ACC112 (cell line): Measurements from ENCODE around the gene INSL3.
A peak's percentile ranks its signal among the peaks of the same experiment; 100 is the strongest.

Source experiments
- H2AFZ ChIP-seq: fragments of 200-600 bp; sonication (generic); one replicate; pipeline ENCODE4 v1.6.0; 2017; ENCODE audit warnings: antibody characterized with exemption, low read length; ENCODE audit not compliant: unreplicated experiment
- H3K27ac ChIP-seq: fragments of 200-600 bp; sonication (generic); 2 replicates; pipeline ENCODE4 v1.5.1; 2014; ENCODE audit warnings: low read depth, mild to moderate bottlenecking, antibody characterized with exemption, low read length, moderate library complexity
- H3K27me3 ChIP-seq: fragments of 200-600 bp; sonication (generic); 2 replicates; pipeline ENCODE4 v1.6.1; 2014; ENCODE audit warnings: mild to moderate bottlenecking, antibody characterized with exemption, low read length, moderate library complexity, mixed read lengths; ENCODE audit not compliant: insufficient read depth
- H3K36me3 ChIP-seq: fragments of 200-600 bp; sonication (generic); 2 replicates; pipeline ENCODE4 v1.6.1; 2016; ENCODE audit warnings: mild to moderate bottlenecking, antibody characterized with exemption, low read length, moderate library complexity, mixed read lengths; ENCODE audit not compliant: insufficient read depth
- H3K4me1 ChIP-seq: fragments of 200-600 bp; sonication (generic); one replicate; pipeline ENCODE4 v1.6.1; 2016; ENCODE audit warnings: low read length, mixed read lengths; ENCODE audit not compliant: insufficient read depth, unreplicated experiment, control insufficient read depth
- H3K4me3 ChIP-seq: fragments of 200-600 bp; sonication (generic); 2 replicates; pipeline ENCODE4 v1.5.1; 2014; ENCODE audit warnings: mild to moderate bottlenecking, low read depth, low read length
- H3K79me2 ChIP-seq: fragments of 200-600 bp; sonication (generic); one replicate; pipeline ENCODE4 v1.6.0; 2016; ENCODE audit warnings: low read length; ENCODE audit not compliant: control insufficient read depth, unreplicated experiment, insufficient read depth

Gene INSL3, protein sequence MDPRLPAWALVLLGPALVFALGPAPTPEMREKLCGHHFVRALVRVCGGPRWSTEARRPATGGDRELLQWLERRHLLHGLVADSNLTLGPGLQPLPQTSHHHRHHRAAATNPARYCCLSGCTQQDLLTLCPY

DNA sequence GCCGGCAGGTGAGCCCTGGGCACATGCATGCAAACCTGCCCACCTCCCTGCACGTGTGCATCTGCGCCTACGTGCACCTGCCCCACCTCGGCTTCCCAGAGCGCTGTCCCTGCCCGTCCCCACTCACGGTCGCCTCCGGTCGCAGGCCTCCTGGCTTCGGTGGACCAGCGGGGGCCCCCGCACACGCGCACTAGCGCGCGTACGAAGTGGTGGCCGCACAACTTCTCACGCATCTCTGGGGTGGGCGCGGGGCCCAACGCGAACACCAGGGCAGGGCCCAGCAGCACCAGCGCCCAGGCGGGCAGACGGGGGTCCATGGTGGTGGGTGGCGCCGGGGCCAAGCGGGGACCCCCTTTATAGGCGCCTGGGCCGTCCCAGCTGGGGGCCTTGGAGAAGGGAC lies at the start of gene INSL3:
Gene INSL3, minus strand, starts transcription at position 330 of the 400 bp plus-strand sequence. Its CDS starts 13 bp downstream, at position 317.
- no peaks in the 10 kb centered on the region for H3K36me3 ChIP-seq
- no peaks in the 10 kb centered on the region for H3K27me3 ChIP-seq
- no peak within 1 kb of the TSS for H3K27ac ChIP-seq
- no peaks in the 10 kb centered on the region for H3K4me1 ChIP-seq
- H3K79me2 ChIP-seq: no peaks in the 10 kb centered on the region
- H3K4me3 ChIP-seq: no peak within 1 kb of the TSS
- H2AFZ ChIP-seq: no peak within 1 kb of the TSS

DNA sequence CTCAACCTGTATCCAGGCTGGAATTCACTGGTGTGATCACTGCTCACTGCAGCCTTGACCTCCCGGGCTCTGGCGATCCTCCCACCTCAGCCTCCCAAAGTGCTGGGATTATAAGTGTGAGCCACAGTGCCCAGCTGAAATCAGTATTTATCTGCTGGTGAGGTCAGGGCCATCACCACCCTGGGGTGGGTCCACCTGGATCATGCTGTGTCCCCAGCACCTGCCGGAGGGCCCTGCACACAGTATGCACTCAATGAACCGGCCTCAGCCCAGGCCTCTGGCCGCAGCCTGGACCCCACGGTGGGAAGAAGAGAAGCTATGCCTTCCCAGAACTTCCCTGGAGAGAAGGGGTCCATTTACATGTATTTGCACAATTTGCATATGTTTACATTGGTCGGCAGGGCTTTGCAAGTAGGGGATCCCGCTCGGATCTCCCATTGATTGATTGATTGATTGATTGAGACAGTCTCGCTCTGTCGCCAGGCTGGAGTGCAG lies 47.8 kb upstream of the INSL3 start:
- no peaks in the 10 kb centered on the region for H3K36me3 ChIP-seq
- no peak overlapping the region for H3K4me3 ChIP-seq
- no peaks in the 10 kb centered on the region for H3K79me2 ChIP-seq
- H3K27ac ChIP-seq: no peak overlapping the region
- H2AFZ ChIP-seq: no peak overlapping the region
- H3K4me1 ChIP-seq: no peaks in the 10 kb centered on the region
- peaks cover 41% of the 10 kb centered on the region for H3K27me3 ChIP-seq

DNA sequence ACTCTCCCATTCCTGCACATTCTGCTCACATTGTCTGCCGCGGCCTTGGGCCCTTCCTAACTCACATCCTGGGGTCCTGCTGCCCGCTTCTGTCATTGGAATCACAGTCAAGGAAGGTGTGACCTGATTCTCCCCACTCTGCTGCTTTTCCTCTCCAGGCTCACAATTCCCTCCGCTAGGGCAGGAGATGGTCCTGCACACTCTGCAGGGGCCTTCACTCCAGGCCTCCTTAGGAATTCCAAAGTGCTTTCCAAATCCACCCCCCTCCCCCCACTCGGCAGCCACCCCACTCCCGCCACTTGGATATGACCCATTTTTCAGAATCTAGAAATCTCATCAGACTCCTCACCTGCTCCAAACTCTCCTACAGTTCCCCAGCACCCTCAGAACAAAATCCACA lies 47.4 kb upstream of the INSL3 start:
- Histone ChIP-seq H3K27me3 (peaks cover 38% of the 10 kb centered on the region), H3K79me2 (no peaks in the 10 kb centered on the region), H3K27ac (no peak overlapping the region), H3K4me3 (no peak overlapping the region), H2AFZ (no peak overlapping the region), H3K36me3 (no peaks in the 10 kb centered on the region), H3K4me1 (no peaks in the 10 kb centered on the region)

DNA sequence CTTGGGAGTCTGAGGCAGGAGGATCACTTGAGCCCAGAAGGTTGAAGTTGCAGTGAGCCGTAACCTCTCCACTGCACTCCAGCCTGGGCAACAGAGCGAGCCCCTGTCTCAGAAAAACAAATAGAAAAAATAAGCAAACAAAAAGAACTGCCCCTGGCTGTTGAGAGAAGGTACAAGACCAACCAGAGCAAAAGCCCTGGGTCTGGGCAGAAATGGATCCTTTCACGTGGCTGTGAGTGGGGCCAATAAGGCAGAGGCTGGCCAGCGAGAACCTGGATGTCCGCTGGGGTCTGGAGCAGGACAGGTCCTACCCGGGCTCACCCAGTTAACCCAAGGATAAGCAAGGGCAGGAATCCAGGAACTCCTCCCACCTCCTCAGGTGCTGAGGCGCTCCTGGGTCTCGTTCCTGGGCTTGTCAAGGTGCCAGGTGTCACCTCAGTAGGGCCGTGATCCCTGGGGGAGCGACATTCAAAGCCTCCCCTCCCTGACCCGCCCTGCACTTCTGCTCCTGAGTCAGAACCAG lies 45.7 kb upstream of the INSL3 start:
- no peak overlapping the region for H2AFZ ChIP-seq
- peaks cover 24% of the 10 kb centered on the region; the same call in 1 of the 2 replicates for H3K27me3 ChIP-seq
- H3K27ac ChIP-seq: no peak overlapping the region
- peaks cover 7% of the 10 kb centered on the region; the same call in 1 of the 2 replicates for H3K36me3 ChIP-seq
- H3K4me1 ChIP-seq: no peaks in the 10 kb centered on the region
- no peak overlapping the region for H3K4me3 ChIP-seq
- H3K79me2 ChIP-seq: peaks cover 10% of the 10 kb centered on the region

DNA sequence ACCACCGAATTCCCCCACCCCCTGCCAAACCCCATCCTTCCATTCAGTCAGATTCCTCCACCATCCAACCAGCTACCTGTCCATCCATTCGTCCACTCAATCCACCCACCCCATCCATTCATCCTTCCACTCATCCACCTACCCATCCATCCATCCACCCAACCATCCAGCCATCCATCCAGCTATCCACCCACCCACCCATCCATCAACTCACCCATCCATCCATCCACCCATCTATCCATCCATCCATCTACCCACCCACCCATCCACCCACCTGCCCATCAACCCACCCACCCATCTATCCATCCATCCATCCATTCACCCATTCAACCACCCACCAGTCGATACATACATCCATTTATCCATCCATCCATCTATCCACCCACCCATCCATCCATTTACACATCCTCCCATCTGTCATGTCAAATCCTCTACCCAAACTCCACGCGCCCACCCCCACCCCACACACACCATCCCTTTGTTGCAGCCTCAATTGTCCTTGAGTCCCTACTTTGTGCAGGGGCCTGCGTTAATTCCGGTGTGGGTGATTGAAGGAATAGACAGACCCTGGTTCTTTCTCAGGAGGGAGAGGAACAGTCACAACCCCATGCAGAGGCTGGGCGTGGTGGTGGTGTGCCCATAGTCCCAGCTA lies 45.1 kb upstream of the INSL3 start:
- Histone ChIP-seq H3K79me2 (peaks cover 16% of the 10 kb centered on the region), H2AFZ (no peak overlapping the region), H3K36me3 (peaks cover 12% of the 10 kb centered on the region; the same call in 1 of the 2 replicates), H3K4me1 (peaks cover 5% of the 10 kb centered on the region), H3K27ac (no peak overlapping the region), H3K27me3 (peaks cover 19% of the 10 kb centered on the region; the same call in 1 of the 2 replicates), H3K4me3 (no peak overlapping the region)

DNA sequence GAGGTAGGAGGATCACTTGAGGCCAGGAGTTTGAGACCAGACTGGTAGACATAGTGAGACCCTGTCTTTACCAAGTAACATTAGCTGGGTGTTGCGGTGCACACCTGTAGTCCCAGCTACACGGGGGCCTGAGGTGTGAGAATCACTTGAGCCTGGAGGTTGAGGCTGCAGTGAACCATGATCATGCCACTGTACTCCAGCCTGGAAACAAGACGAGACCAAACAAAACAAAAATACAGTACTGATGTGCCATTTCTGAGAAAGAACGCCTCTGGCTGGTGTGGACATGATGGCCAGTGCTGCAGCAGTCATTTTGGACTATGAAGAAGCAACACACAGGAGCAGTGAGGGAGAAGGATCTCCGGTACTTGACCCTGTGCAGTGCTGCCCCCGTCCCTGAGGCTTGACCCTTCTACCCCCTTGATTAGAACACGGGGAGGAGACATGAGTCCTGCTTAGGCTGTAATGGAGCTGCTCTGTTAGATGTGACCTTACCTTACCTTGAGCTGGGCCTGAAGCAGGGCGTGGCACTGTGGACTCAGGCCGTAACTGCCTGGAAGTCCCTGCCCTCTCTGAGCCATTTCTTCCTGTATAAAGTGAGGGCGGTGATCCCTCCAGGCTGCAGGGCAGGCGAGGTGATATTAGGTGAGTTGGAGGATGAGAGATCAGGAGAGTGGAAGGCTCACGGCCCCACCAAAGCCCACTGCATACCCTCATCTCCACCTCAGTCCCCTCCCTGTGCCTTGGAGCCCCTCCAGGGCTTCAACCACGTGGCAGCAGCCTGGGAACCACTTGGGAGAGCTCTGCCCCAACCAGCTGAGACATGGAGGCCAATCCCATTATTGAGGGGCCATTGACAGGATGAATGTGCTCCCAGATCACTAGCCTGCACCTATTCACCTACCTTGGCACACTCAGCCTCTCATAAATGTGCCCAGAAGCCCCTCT lies 44.3 kb upstream of the INSL3 start:
- peaks cover 11% of the 10 kb centered on the region; the same call in 1 of the 2 replicates for H3K27me3 ChIP-seq
- H3K4me1 ChIP-seq: peaks cover 7% of the 10 kb centered on the region
- no peak overlapping the region for H3K27ac ChIP-seq
- H2AFZ ChIP-seq: no peak overlapping the region
- H3K79me2 ChIP-seq: peaks cover 24% of the 10 kb centered on the region
- peaks cover 16% of the 10 kb centered on the region; the same call in 1 of the 2 replicates for H3K36me3 ChIP-seq
- no peak overlapping the region for H3K4me3 ChIP-seq

DNA sequence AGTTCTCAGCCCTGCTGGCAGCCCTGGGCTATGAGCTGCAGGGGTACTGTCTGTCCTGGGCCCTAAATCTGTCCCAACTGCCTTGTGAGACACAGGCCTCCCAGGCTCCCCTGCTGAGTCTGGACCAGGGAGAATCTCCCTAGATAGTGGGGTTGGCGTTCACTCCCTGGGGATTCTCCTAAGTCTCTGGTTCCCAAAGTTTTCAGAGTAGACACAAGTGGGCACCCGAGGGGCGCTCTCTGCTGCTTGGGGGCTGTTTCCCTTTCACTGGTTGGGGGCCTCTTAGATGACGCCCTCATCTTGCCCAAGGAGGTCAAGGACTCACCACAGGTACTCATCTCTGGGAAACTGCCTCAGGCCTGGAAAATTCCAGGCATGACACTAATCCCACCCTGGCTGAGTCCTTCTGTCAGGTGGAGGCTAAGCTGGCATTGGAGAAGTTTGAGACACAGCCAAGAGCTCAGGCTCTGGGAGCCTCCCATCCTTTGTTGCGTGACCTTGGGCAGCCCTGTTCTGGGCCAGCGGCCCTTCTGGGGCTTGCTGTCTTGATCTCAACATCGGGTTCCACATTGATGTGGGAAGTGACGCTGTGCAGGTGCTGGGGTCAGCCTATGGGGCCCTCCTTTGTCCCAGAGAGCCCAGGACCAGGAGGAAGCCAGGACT lies 42.3 kb upstream of the INSL3 start:
- no peak overlapping the region for H3K27ac ChIP-seq
- no peak overlapping the region for H2AFZ ChIP-seq
- peaks cover 7% of the 10 kb centered on the region for H3K4me1 ChIP-seq
- peaks cover 33% of the 10 kb centered on the region for H3K79me2 ChIP-seq
- H3K27me3 ChIP-seq: no peaks in the 10 kb centered on the region
- no peak overlapping the region for H3K4me3 ChIP-seq
- peaks cover 17% of the 10 kb centered on the region; the same call in 1 of the 2 replicates for H3K36me3 ChIP-seq

DNA sequence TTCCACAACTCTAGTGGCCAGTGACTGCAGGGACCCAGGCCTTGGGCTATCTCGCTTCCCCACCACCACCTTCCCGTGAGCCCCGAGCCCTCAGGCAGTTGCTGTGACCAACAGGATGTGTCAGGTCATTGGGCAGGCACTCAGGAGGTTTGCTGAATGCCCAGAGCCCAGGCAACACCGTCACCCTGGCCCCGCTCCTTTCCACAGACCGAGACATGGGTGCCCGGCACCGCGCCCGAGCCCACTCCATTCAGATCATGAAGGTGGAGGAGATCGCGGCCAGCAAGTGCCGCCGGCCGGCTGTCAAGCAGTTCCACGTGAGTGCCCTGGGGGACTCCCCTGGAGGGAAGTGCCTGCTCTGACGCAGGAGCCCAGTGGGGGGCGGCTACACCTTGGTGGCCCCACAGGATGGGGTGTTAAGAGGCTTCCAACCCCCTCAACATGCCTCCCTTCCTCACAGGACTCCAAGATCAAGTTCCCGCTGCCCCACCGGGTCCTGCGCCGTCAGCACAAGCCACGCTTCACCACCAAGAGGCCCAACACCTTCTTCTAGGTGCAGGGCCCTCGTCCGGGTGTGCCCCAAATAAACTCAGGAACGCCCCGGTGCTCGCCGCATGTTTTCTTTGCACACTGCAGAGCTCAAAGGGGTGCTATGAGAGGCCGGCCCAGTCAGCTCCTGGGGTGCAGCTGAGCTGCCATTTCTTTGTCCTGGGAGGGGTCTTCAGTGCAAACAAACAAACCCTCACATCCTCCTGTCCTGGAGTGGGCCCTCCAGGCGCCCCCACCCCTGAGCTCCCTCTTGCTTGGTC lies 41.6 kb upstream of the INSL3 start:
- no peak overlapping the region for H3K27ac ChIP-seq
- H3K4me3 ChIP-seq: no peak overlapping the region
- peaks cover 33% of the 10 kb centered on the region for H3K79me2 ChIP-seq
- no peak overlapping the region for H2AFZ ChIP-seq
- peaks cover 7% of the 10 kb centered on the region for H3K4me1 ChIP-seq
- peaks cover 17% of the 10 kb centered on the region; the same call in 1 of the 2 replicates for H3K36me3 ChIP-seq
- H3K27me3 ChIP-seq: no peaks in the 10 kb centered on the region

DNA sequence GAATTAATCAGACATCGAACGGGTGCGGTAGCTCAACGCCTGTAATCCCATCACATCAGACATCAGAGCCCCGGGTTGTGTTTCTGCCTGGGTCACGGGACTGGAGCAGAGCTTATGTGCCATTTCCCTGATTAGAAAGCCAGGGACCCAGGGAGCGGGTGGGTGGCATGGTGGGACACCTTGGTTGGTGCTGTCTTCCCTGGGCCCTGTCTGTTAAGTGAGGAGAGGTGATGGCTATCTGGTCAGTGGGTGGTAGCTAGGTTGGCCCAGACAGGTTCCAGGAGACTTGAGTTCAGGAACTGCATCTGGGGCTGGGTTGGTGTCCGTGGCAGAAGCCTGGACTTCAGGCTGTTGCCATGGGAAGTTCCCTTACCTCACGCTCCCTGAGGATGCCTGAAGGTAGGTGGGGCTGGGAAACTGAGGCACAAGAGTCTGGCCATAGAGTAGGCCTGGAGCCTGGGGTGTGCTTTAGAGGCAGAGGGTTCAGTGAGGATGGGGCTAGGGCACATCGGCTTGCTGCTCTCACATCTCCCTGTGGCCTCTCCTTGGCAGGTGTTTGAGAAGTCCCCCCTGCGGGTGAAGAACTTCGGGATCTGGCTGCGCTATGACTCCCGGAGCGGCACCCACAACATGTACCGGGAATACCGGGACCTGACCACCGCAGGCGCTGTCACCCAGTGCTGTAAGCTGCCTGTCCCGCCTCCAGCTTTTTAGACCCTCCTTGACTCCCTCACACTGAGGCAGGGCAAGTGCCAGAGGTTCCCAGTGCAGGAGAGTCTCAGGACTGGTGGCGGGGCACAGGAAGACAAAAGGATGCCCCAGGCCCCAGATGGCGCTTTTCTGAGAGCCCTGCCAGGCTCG lies 40.5 kb upstream of the INSL3 start:
- Histone ChIP-seq H2AFZ (no peak overlapping the region), H3K36me3 (peaks cover 17% of the 10 kb centered on the region; the same call in 1 of the 2 replicates), H3K79me2 (peaks cover 33% of the 10 kb centered on the region), H3K27me3 (no peaks in the 10 kb centered on the region), H3K4me3 (peak overlapping the region; percentile 83), H3K4me1 (peaks cover 7% of the 10 kb centered on the region), H3K27ac (no peak overlapping the region; the same call in 1 of the 2 replicates)
